ENCODE data around the gene GLYR1. TPM values are rescaled to one million over a fixed set of nuclear protein-coding genes. Genes with fewer than 3 reads are reported as not detected.

Gene GLYR1
- total RNA-seq, 1 experiment from 2014 or later = 23.4 TPM

GRCh38 chr16:4777339-4778049 is 69.6 kb downstream of the GLYR1 start:
- H3K4me2 ChIP-seq (ENCODE audit: low read depth, low read length, poor library complexity, severe bottlenecking) = no peak overlapping the region

GRCh38 chr16:4776141-4776705 is 70.9 kb downstream of the GLYR1 start:
- Histone ChIP-seq H3K27ac (ENCODE audit: low read length) (no peak overlapping the region), H3K9me2 (replicated peaks; ENCODE audit: insufficient read depth, low read length) (no peaks in the 10 kb centered on the region), H3K4me3 (ENCODE audit: low read length) (no peak overlapping the region), H3K27me3 (ENCODE audit: low read length) (no peaks in the 10 kb centered on the region), H3K9ac (ENCODE audit: low read length) (no peak overlapping the region), H3K9me3 (ENCODE audit: low read length) (no peaks in the 10 kb centered on the region), H2AFZ (ENCODE audit: low read length) (no peak overlapping the region), H3K36me3 (ENCODE audit: insufficient read depth, low read length) (no peaks in the 10 kb centered on the region), H4K20me1 (ENCODE audit: insufficient read depth, low read depth, low read length) (no peaks in the 10 kb centered on the region), H3K4me2 (ENCODE audit: low read depth, low read length, poor library complexity, severe bottlenecking) (no peak overlapping the region), H3K4me1 (ENCODE audit: low read length) (no peaks in the 10 kb centered on the region), H3K79me2 (ENCODE audit: low read length) (no peaks in the 10 kb centered on the region)
- no peak for DNase-seq

More at GRCh38 chr16:4777339-4778049, 69.6 kb downstream of the GLYR1 start:
- Histone ChIP-seq H3K27ac (ENCODE audit: low read length) (no peak overlapping the region), H3K9me2 (replicated peaks; ENCODE audit: insufficient read depth, low read length) (no peaks in the 10 kb centered on the region), H3K27me3 (ENCODE audit: low read length) (no peaks in the 10 kb centered on the region), H3K36me3 (ENCODE audit: insufficient read depth, low read length) (no peaks in the 10 kb centered on the region), H3K4me1 (ENCODE audit: low read length) (no peaks in the 10 kb centered on the region), H3K79me2 (ENCODE audit: low read length) (no peaks in the 10 kb centered on the region), H3K9ac (ENCODE audit: low read length) (no peak overlapping the region), H4K20me1 (ENCODE audit: insufficient read depth, low read depth, low read length) (no peaks in the 10 kb centered on the region), H3K4me3 (ENCODE audit: low read length) (no peak overlapping the region), H2AFZ (ENCODE audit: low read length) (no peak overlapping the region), H3K9me3 (ENCODE audit: low read length) (no peaks in the 10 kb centered on the region)
- no peak for DNase-seq

- no peak for DNase-seq
- Histone ChIP-seq H3K36me3 (ENCODE audit: insufficient read depth, low read length) (no peaks in the 10 kb centered on the region), H3K4me1 (ENCODE audit: low read length) (no peaks in the 10 kb centered on the region), H3K27ac (ENCODE audit: low read length) (no peak overlapping the region), H3K4me3 (ENCODE audit: low read length) (no peak overlapping the region), H3K27me3 (ENCODE audit: low read length) (no peaks in the 10 kb centered on the region), H3K4me2 (ENCODE audit: low read depth, low read length, poor library complexity, severe bottlenecking) (no peak overlapping the region), H2AFZ (ENCODE audit: low read length) (no peak overlapping the region), H3K79me2 (ENCODE audit: low read length) (no peaks in the 10 kb centered on the region), H3K9me3 (ENCODE audit: low read length) (no peaks in the 10 kb centered on the region), H3K9me2 (replicated peaks; ENCODE audit: insufficient read depth, low read length) (no peaks in the 10 kb centered on the region), H4K20me1 (ENCODE audit: insufficient read depth, low read depth, low read length) (no peaks in the 10 kb centered on the region), H3K9ac (ENCODE audit: low read length) (no peak overlapping the region)
Measured at GRCh38 chr16:4775005-4775404, 72.1 kb downstream of the GLYR1 start.

GRCh38 chr16:4772351-4772750 is 74.7 kb downstream of the GLYR1 start:
- Histone ChIP-seq H3K27me3 (ENCODE audit: low read length) (no peaks in the 10 kb centered on the region), H3K4me1 (ENCODE audit: low read length) (peaks cover 15% of the 10 kb centered on the region), H3K4me2 (ENCODE audit: low read depth, low read length, poor library complexity, severe bottlenecking) (no peak overlapping the region), H3K27ac (ENCODE audit: low read length) (no peak overlapping the region), H3K79me2 (ENCODE audit: low read length) (no peaks in the 10 kb centered on the region), H4K20me1 (ENCODE audit: insufficient read depth, low read depth, low read length) (no peaks in the 10 kb centered on the region), H3K9ac (ENCODE audit: low read length) (no peak overlapping the region), H3K36me3 (ENCODE audit: insufficient read depth, low read length) (no peaks in the 10 kb centered on the region), H3K4me3 (ENCODE audit: low read length) (no peak overlapping the region), H3K9me2 (replicated peaks; ENCODE audit: insufficient read depth, low read length) (no peaks in the 10 kb centered on the region), H3K9me3 (ENCODE audit: low read length) (no peaks in the 10 kb centered on the region), H2AFZ (ENCODE audit: low read length) (no peak overlapping the region)
- no peak for DNase-seq

GRCh38 chr16:4771646-4772045 is 75.4 kb downstream of the GLYR1 start:
- Histone ChIP-seq H3K27me3 (ENCODE audit: low read length) (no peaks in the 10 kb centered on the region), H2AFZ (ENCODE audit: low read length) (no peak overlapping the region), H3K9me3 (ENCODE audit: low read length) (no peaks in the 10 kb centered on the region), H3K9ac (ENCODE audit: low read length) (no peak overlapping the region), H4K20me1 (ENCODE audit: insufficient read depth, low read depth, low read length) (no peaks in the 10 kb centered on the region), H3K4me3 (ENCODE audit: low read length) (no peak overlapping the region), H3K36me3 (ENCODE audit: insufficient read depth, low read length) (no peaks in the 10 kb centered on the region), H3K9me2 (replicated peaks; ENCODE audit: insufficient read depth, low read length) (no peaks in the 10 kb centered on the region), H3K4me1 (ENCODE audit: low read length) (peaks cover 17% of the 10 kb centered on the region), H3K79me2 (ENCODE audit: low read length) (peaks cover 3% of the 10 kb centered on the region), H3K4me2 (ENCODE audit: low read depth, low read length, poor library complexity, severe bottlenecking) (no peak overlapping the region), H3K27ac (ENCODE audit: low read length) (no peak overlapping the region)
- DNase-seq = no peak

- Histone ChIP-seq H3K4me3 (ENCODE audit: low read length) (peak overlapping the region; percentile 72; the same call in 1 of the 2 replicates), H3K4me1 (ENCODE audit: low read length) (peaks cover 27% of the 10 kb centered on the region), H3K27ac (ENCODE audit: low read length) (no peak overlapping the region)
Measured at GRCh38 chr16:4769306-4769638, 77.8 kb downstream of the GLYR1 start.

GRCh38 chr16:4768549-4769305 is 78.4 kb downstream of the GLYR1 start:
- Histone ChIP-seq H2AFZ (ENCODE audit: low read length) (peak overlapping the region; percentile 71), H3K36me3 (ENCODE audit: insufficient read depth, low read length) (peaks cover 2% of the 10 kb centered on the region; the same call in 1 of the 2 replicates), H3K9me2 (replicated peaks; ENCODE audit: insufficient read depth, low read length) (no peaks in the 10 kb centered on the region), H3K9ac (ENCODE audit: low read length) (peak overlapping the region; percentile 97), H3K27me3 (ENCODE audit: low read length) (no peaks in the 10 kb centered on the region), H3K9me3 (ENCODE audit: low read length) (no peaks in the 10 kb centered on the region), H3K4me3 (ENCODE audit: low read length) (peak overlapping the region; percentile 72), H3K27ac (ENCODE audit: low read length) (no peak overlapping the region), H3K4me2 (ENCODE audit: low read depth, low read length, poor library complexity, severe bottlenecking) (peak overlapping the region; percentile 91), H3K79me2 (ENCODE audit: low read length) (peaks cover 22% of the 10 kb centered on the region), H3K4me1 (ENCODE audit: low read length) (peaks cover 27% of the 10 kb centered on the region), H4K20me1 (ENCODE audit: insufficient read depth, low read depth, low read length) (no peaks in the 10 kb centered on the region)
- peak; percentile 94 for DNase-seq

More at GRCh38 chr16:4769306-4769638, 77.8 kb downstream of the GLYR1 start:
- Histone ChIP-seq H3K36me3 (ENCODE audit: insufficient read depth, low read length) (no peaks in the 10 kb centered on the region), H3K79me2 (ENCODE audit: low read length) (peaks cover 22% of the 10 kb centered on the region), H4K20me1 (ENCODE audit: insufficient read depth, low read depth, low read length) (no peaks in the 10 kb centered on the region), H3K27me3 (ENCODE audit: low read length) (no peaks in the 10 kb centered on the region), H3K4me2 (ENCODE audit: low read depth, low read length, poor library complexity, severe bottlenecking) (peak overlapping the region; percentile 91), H3K9ac (ENCODE audit: low read length) (no peak overlapping the region), H2AFZ (ENCODE audit: low read length) (peak overlapping the region; percentile 71; the same call in 1 of the 2 replicates), H3K9me2 (replicated peaks; ENCODE audit: insufficient read depth, low read length) (no peaks in the 10 kb centered on the region), H3K9me3 (ENCODE audit: low read length) (no peaks in the 10 kb centered on the region)
- no peak for DNase-seq

- Histone ChIP-seq H3K4me3 (ENCODE audit: low read length) (peak overlapping the region; percentile 72), H3K4me1 (ENCODE audit: low read length) (peaks cover 27% of the 10 kb centered on the region), H3K9me2 (replicated peaks; ENCODE audit: insufficient read depth, low read length) (no peaks in the 10 kb centered on the region), H3K9me3 (ENCODE audit: low read length) (no peaks in the 10 kb centered on the region), H2AFZ (ENCODE audit: low read length) (peak overlapping the region; percentile 71), H4K20me1 (ENCODE audit: insufficient read depth, low read depth, low read length) (no peaks in the 10 kb centered on the region), H3K27me3 (ENCODE audit: low read length) (no peaks in the 10 kb centered on the region), H3K9ac (ENCODE audit: low read length) (peak overlapping the region; percentile 97), H3K4me2 (ENCODE audit: low read depth, low read length, poor library complexity, severe bottlenecking) (peak overlapping the region; percentile 91), H3K36me3 (ENCODE audit: insufficient read depth, low read length) (peaks cover 4% of the 10 kb centered on the region; the same call in 1 of the 2 replicates), H3K27ac (ENCODE audit: low read length) (no peak overlapping the region), H3K79me2 (ENCODE audit: low read length) (peaks cover 22% of the 10 kb centered on the region)
- DNase-seq = peak; percentile 64
Measured at GRCh38 chr16:4767872-4768548, 79.1 kb downstream of the GLYR1 start.
